GM12878 (cell line): ENCODE data around the gene SULT2B1. TPM values are rescaled to one million over a fixed set of nuclear protein-coding genes. Genes with fewer than 3 reads are reported as not detected.

Experiments
- ATAC-seq: fragments of 200-7000 bp; cut with Tn5 transposase; 3 replicates; pipeline ENCODE4 v1.9.1; 2020; ENCODE audit warnings: mild to moderate bottlenecking, moderate library complexity
- BruUV-seq: library from RNA; stranded (reverse); fragments of 400-500 nt; replicated peaks from 2 replicates; lab custom pipeline; 2021; lab: Mats Ljungman, UMichigan
- CTCF ChIA-PET: fragments of 300-600 bp; sonication (Branson Sonifier 250); formaldehyde crosslinking; extraction: SDS; loops from one replicate; lab custom pipeline; 2021; ENCODE audit warnings: inconsistent platforms; lab: Yijun Ruan, JAX
- POLR2A ChIA-PET: fragments of 350-600 bp; formaldehyde crosslinking; extraction: SDS; loops from one replicate; lab custom pipeline; 2021; ENCODE audit warnings: inconsistent platforms; lab: Charles Lee
- RAD21 ChIA-PET: fragments of 300-600 bp; sonication (Branson Sonifier 250); formaldehyde crosslinking; loops from one replicate; lab custom pipeline; 2023; ENCODE audit warnings: antibody characterized with exemption; ENCODE audit not compliant: unreplicated experiment; lab: Charles Lee
- SMC1A ChIA-PET: fragments of 300-600 bp; sonication (Branson Sonifier 250); formaldehyde crosslinking; loops from one replicate; lab custom pipeline; 2023; ENCODE audit not compliant: unreplicated experiment, uncharacterized antibody; lab: Charles Lee
- DNase-seq: peaks from one replicate; pipeline ENCODE4 v3.0.0-alpha.2; 2011; ENCODE audit warnings: low read depth, low spot score
- FAIRE-seq: peaks from 3 replicates; lab custom pipeline; 2011; peaks lifted over from hg19 to GRCh38; lab: Jason Lieb, UNC
- H2AFZ ChIP-seq: 2 replicates; pipeline ENCODE4 v1.6.0; 2011; ENCODE audit warnings: low read depth, low read length, control low read depth; ENCODE audit not compliant: control insufficient read depth
- H3K27ac ChIP-seq: 2 replicates; pipeline ENCODE4 v1.5.1; 2011; ENCODE audit warnings: control low read depth; ENCODE audit not compliant: control insufficient read depth, insufficient read depth
- H3K27me3 ChIP-seq, 2 experiments: replicated peaks in 1 of 2; 2 replicates each; pipeline versions ENCODE4 v1.6.0 to v1.6.1; 2011; ENCODE audit warnings: low read length in 1 of 2; ENCODE audit not compliant: control insufficient read depth in 2 of 2, insufficient read depth in 2 of 2
- H3K36me3 ChIP-seq, 2 experiments: 2 replicates each; pipeline ENCODE4 v1.5.1; 2011; ENCODE audit warnings: low read length in 1 of 2; ENCODE audit not compliant: control insufficient read depth in 2 of 2, insufficient read depth in 2 of 2
- H3K4me1 ChIP-seq: 2 replicates; pipeline ENCODE4 v1.6.1; 2011; ENCODE audit warnings: mild to moderate bottlenecking, low read length, moderate library complexity, mixed read lengths; ENCODE audit not compliant: control insufficient read depth, insufficient read depth
- H3K4me2 ChIP-seq: 2 replicates; pipeline ENCODE4 v1.6.0; 2011; ENCODE audit warnings: control low read depth; ENCODE audit not compliant: control insufficient read depth, insufficient read depth
- H3K4me3 ChIP-seq: fragments of 200-600 bp; sonication (generic); 2 replicates; pipeline ENCODE4 v1.5.1; 2016
- H3K79me2 ChIP-seq: 2 replicates; pipeline ENCODE4 v1.6.0; 2011; ENCODE audit warnings: low read length; ENCODE audit not compliant: control insufficient read depth, insufficient read depth
- H3K9ac ChIP-seq: 2 replicates; pipeline ENCODE4 v1.8.0; 2011; ENCODE audit warnings: low read length, control low read depth, mixed read lengths; ENCODE audit not compliant: control insufficient read depth, insufficient read depth
- H3K9me3 ChIP-seq: replicated peaks from 3 replicates; pipeline ENCODE4 v1.5.1; 2011; ENCODE audit warnings: mild to moderate bottlenecking, low read length; ENCODE audit not compliant: control insufficient read depth, insufficient read depth
- H4K20me1 ChIP-seq: 2 replicates; pipeline ENCODE4 v1.6.0; 2011; ENCODE audit not compliant: control insufficient read depth, insufficient read depth
- BRCA1 ChIP-seq: IDR thresholded peaks from 2 replicates; pipeline ENCODE4 v1.6.1; 2011; ENCODE audit warnings: low read depth, low read length, improper control_type of control experiment
- E2F8 ChIP-seq: fragments of 450-650 bp; IDR thresholded peaks from 2 replicates; pipeline ENCODE4 v1.6.1; 2018; ENCODE audit warnings: mild to moderate bottlenecking, low read depth, moderate library complexity; ENCODE audit not compliant: partially characterized antibody
- ELK1 ChIP-seq: IDR thresholded peaks from 2 replicates; pipeline ENCODE4 v1.6.1; 2012; ENCODE audit warnings: low read depth, low read length, improper control_type of control experiment
- HCFC1 ChIP-seq: fragments of 150-350 bp; IDR thresholded peaks from 2 replicates; pipeline ENCODE4 v1.6.1; 2014; ENCODE audit warnings: low read length
- IKZF1 ChIP-seq: fragments of 450-650 bp; conservative IDR thresholded peaks from 2 replicates; pipeline ENCODE4 v1.6.1; 2017; ENCODE audit warnings: antibody characterized with exemption, mild to moderate bottlenecking
- IRF5 ChIP-seq: fragments of 450-650 bp; IDR thresholded peaks from 2 replicates; pipeline ENCODE4 v1.6.1; 2017; ENCODE audit warnings: borderline replicate concordance
- MEF2A ChIP-seq: IDR thresholded peaks from 2 replicates; pipeline ENCODE4 v1.6.1; 2011; ENCODE audit warnings: low read depth, mild to moderate bottlenecking, low read length, moderate library complexity; ENCODE audit not compliant: insufficient read depth
- MTA2 ChIP-seq: fragments of 450-650 bp; IDR thresholded peaks from 2 replicates; pipeline ENCODE4 v1.6.1; 2016; ENCODE audit warnings: low read depth, mild to moderate bottlenecking, moderate library complexity
- NBN ChIP-seq: fragments of 450-650 bp; IDR thresholded peaks from 2 replicates; pipeline ENCODE4 v1.6.1; 2016
- NR2C1 ChIP-seq: fragments of 450-650 bp; IDR thresholded peaks from 2 replicates; pipeline ENCODE4 v1.6.1; 2017; ENCODE audit warnings: antibody characterized with exemption, mild to moderate bottlenecking, moderate library complexity
- PAX8 ChIP-seq: fragments of 450-650 bp; IDR thresholded peaks from 2 replicates; pipeline ENCODE4 v1.6.1; 2017; ENCODE audit warnings: mild to moderate bottlenecking, moderate library complexity
- PKNOX1 ChIP-seq: fragments of 450-650 bp; IDR thresholded peaks from 2 replicates; pipeline ENCODE4 v1.6.1; 2016; ENCODE audit warnings: mild to moderate bottlenecking
- SIX5 ChIP-seq: IDR thresholded peaks from 2 replicates; pipeline ENCODE4 v1.6.1; 2011; ENCODE audit warnings: mild to moderate bottlenecking, low read depth, low read length, moderate library complexity; ENCODE audit not compliant: severe bottlenecking
- SREBF2 ChIP-seq: IDR thresholded peaks from 2 replicates; pipeline ENCODE4 v1.6.1; 2012; ENCODE audit warnings: mild to moderate bottlenecking, low read length
- SUPT20H ChIP-seq: IDR thresholded peaks from 2 replicates; pipeline ENCODE4 v1.6.1; 2011; ENCODE audit warnings: low read depth, mild to moderate bottlenecking, low read length, moderate library complexity, borderline replicate concordance; ENCODE audit not compliant: control insufficient read depth
- TCF12 ChIP-seq: IDR thresholded peaks from 2 replicates; pipeline ENCODE4 v1.6.1; 2011; ENCODE audit warnings: low read depth, mild to moderate bottlenecking, low read length
- YY1 ChIP-seq: IDR thresholded peaks from 2 replicates; pipeline ENCODE4 v1.6.1; 2011; ENCODE audit warnings: low read depth, mild to moderate bottlenecking, low read length
- ZZZ3 ChIP-seq: IDR thresholded peaks from 2 replicates; pipeline ENCODE4 v1.6.1; 2011; ENCODE audit warnings: low read depth; ENCODE audit not compliant: control insufficient read depth, insufficient read length
- WGBS: methylation state at CpG from one replicate; pipeline ENCODE4 v1.1.6; 2016; ENCODE audit warnings: low lambda C conversion rate; ENCODE audit not compliant: insufficient replicate concordance, insufficient coverage; ENCODE audit errors: missing lambda C conversion rate; 5-methylcytosine and 5-hydroxymethylcytosine counted together
- in situ Hi-C: fragments of 300-500 bp; cut with MboI; formaldehyde crosslinking; loops from 9 replicates; pipeline ENCODE4 v1.14.3; 2018; ENCODE audit warnings: mixed read lengths
- intact Hi-C: fragments of 100-400 bp; cut with micrococcal nuclease; formaldehyde crosslinking; loops from one replicate; pipeline ENCODE4 v1.14.2; 2022; ENCODE audit not compliant: unreplicated experiment
- polyA plus RNA-seq, 11 experiments: library from polyadenylated mRNA; depleted of rRNA in 4 of 11; unstranded in 6 of 11; stranded (reverse) in 5 of 11; fragments of >200 nt; fragmentation: Nextera tagmentation in 4 of 11; fragmentation: Illumina TruSeq in 1 of 11; extraction: Ambion mirVana in 4 of 11; extraction: Trizol in 1 of 11; gene quantifications; 1 replicate in 1 of 11; 2 replicates in 10 of 11; pipeline versions ENCODE4 v1.2.1 to v1.2.3, GENCODE V29; 2011 to 2016; ENCODE audit warnings: inconsistent platforms in 2 of 11, missing spikeins in 2 of 11, low read depth in 1 of 11
- total RNA-seq, 4 experiments: library from RNA; depleted of rRNA in 3 of 4; stranded (reverse); fragments of >200 nt in 3 of 4; fragmentation: Illumina TruSeq in 1 of 4; extraction: Trizol in 1 of 4; gene quantifications; 2 replicates each; pipeline versions ENCODE4 v1.2.1 to v1.2.3, GENCODE V29; 2013 to 2021

Gene SULT2B1
- total and polyA plus RNA-seq, 10 of the 15 experiments (the other 5 are each of a cell fraction or from before 2014, with no cell fraction given), result 0.11 to 0.14 TPM; not detected in 8

- ATAC-seq (peak; percentile 91), FAIRE-seq (peak; percentile 90)
- TF ChIP-seq ELK1, result 0 out of 2 replicates have a peak, but pooled peaks have one; percentile 25
- no peak for TF ChIP-seq ZZZ3
- TF ChIP-seq SREBF2, result 0 out of 2 replicates have a peak, but pooled peaks have one; percentile 19
- peak; percentile 100 for TF ChIP-seq YY1
- 0 out of 2 replicates have a peak, but pooled peaks have one; percentile 4 for TF ChIP-seq TCF12
- TF ChIP-seq IKZF1, result peak; percentile 57; the same call in 1 of the 2 replicates
- no peak for TF ChIP-seq E2F8
- no peak for TF ChIP-seq IRF5
- no peak; the same call in 1 of the 2 replicates for TF ChIP-seq NBN
- TF ChIP-seq HCFC1, result peak; percentile 84
- TF ChIP-seq PAX8, result no peak
- TF ChIP-seq SUPT20H, result no peak
- peak; percentile 85 for TF ChIP-seq NR2C1
- TF ChIP-seq PKNOX1, result peak; percentile 52; the same call in 1 of the 2 replicates
- TF ChIP-seq BRCA1, result peak; percentile 64
- TF ChIP-seq MTA2, result no peak
- TF ChIP-seq SIX5, result peak; percentile 76
- no peak for TF ChIP-seq MEF2A
These were observed 72.2 kb downstream of the SULT2B1 start for GRCh38 chr19:48624067-48624594.

More at GRCh38 chr19:48624067-48624594, 72.2 kb downstream of the SULT2B1 start:
- Histone ChIP-seq H3K79me2 (peaks cover 27% of the 10 kb centered on the region), H3K27ac (peak overlapping the region; percentile 67), H3K4me2 (peak overlapping the region; percentile 97), H3K27me3 (no peaks in the 10 kb centered on the region), H3K9ac (peak overlapping the region; percentile 64), H4K20me1 (no peaks in the 10 kb centered on the region), H3K9me3 (no peaks in the 10 kb centered on the region), H3K36me3 (peaks cover 2 to 3% of the 10 kb centered on the region in 2 experiments; a peak in 2 of 4 replicates), H3K4me3 (peak overlapping the region; percentile 72), H3K4me1 (peaks cover 19% of the 10 kb centered on the region), H2AFZ (peak overlapping the region; percentile 73)
- under 1% methylated on average over 40 of the region's 40 CpGs for WGBS
- in situ Hi-C loops, result no loop called here
- ChIA-PET SMC1A (interaction anchor here (1.5 to 3.0 kb wide), 2 partner anchors 10 to 21 kb away, joined by 3 to 22 read pairs; no protein-coding TSS in a partner anchor), CTCF (interaction anchor here (0.8 to 2.3 kb wide), 3 partner anchors 10 to 40 kb away, joined by 3 to 9 read pairs (median 3); partner anchors contain the start of gene CA11), POLR2A (interaction anchor here (0.6 to 6.6 kb wide), 6 partner anchors 10 to 1202 kb away, joined by 3 to 62 read pairs (median 4); no protein-coding TSS in a partner anchor), RAD21 (interaction anchor here (0.7 to 1.0 kb wide), 4 partner anchors 10 to 171 kb away, joined by 3 to 10 read pairs (median 3); no protein-coding TSS in a partner anchor)
- intact Hi-C loops, result no loop called here
- no TSS peak for BruUV-seq
- peak; percentile 81 for DNase-seq
